ENCODE measurements around the gene CCDC74B.
"Not testable (repeated sequence)": the region's sequence is repeated elsewhere in the genome, so short reads cannot be mapped to it uniquely, and the experiment has no call there.

CCDC74B gene

GRCh38 chr2:130157825-130158514 is 13.1 kb upstream of the CCDC74B start:
- H3K4me1 Mint-ChIP-seq (ENCODE audit: low read depth); H3K36me3 Mint-ChIP-seq (ENCODE audit: low read depth); H3K27me3 Mint-ChIP-seq (ENCODE audit: low read depth); H3K4me3 Mint-ChIP-seq; H3K9me3 Mint-ChIP-seq: not testable (repeated sequence)
- H3K27ac Mint-ChIP-seq: peak overlapping the region; percentile 76

- not testable (repeated sequence) for H3K27ac Mint-ChIP-seq; H3K4me1 Mint-ChIP-seq (ENCODE audit: low read depth); H3K27me3 Mint-ChIP-seq (ENCODE audit: low read depth); H3K9me3 Mint-ChIP-seq; H3K4me3 Mint-ChIP-seq
- H3K36me3 Mint-ChIP-seq (ENCODE audit: low read depth): peaks cover 11% of the 10 kb centered on the region
These were observed 12.4 kb upstream of the CCDC74B start for GRCh38 chr2:130157354-130157753.

- Mint-ChIP-seq H3K27me3 (ENCODE audit: low read depth) (no peaks in the 10 kb centered on the region), H3K9me3 (no peaks in the 10 kb centered on the region), H3K27ac (no peak overlapping the region), H3K4me3 (no peak overlapping the region), H3K4me1 (ENCODE audit: low read depth) (peaks cover 7% of the 10 kb centered on the region), H3K36me3 (ENCODE audit: low read depth) (peaks cover 12% of the 10 kb centered on the region)
These were observed 11.7 kb upstream of the CCDC74B start for GRCh38 chr2:130156624-130157004.

GRCh38 chr2:130155956-130156623 is 11.2 kb upstream of the CCDC74B start:
- not testable (repeated sequence) for H3K27ac Mint-ChIP-seq; H3K4me1 Mint-ChIP-seq (ENCODE audit: low read depth); H3K27me3 Mint-ChIP-seq (ENCODE audit: low read depth); H3K9me3 Mint-ChIP-seq; H3K4me3 Mint-ChIP-seq
- peaks cover 11% of the 10 kb centered on the region for H3K36me3 Mint-ChIP-seq (ENCODE audit: low read depth)

GRCh38 chr2:130154773-130155765 is 10.2 kb upstream of the CCDC74B start:
- H3K36me3 Mint-ChIP-seq (ENCODE audit: low read depth): peaks cover 8% of the 10 kb centered on the region
- peaks cover 7% of the 10 kb centered on the region for H3K4me1 Mint-ChIP-seq (ENCODE audit: low read depth)
- H3K27me3 Mint-ChIP-seq (ENCODE audit: low read depth): no peaks in the 10 kb centered on the region
- H3K9me3 Mint-ChIP-seq: no peaks in the 10 kb centered on the region
- no peak overlapping the region for H3K4me3 Mint-ChIP-seq
- H3K27ac Mint-ChIP-seq: no peak overlapping the region

- H3K36me3 Mint-ChIP-seq (ENCODE audit: low read depth); H3K27me3 Mint-ChIP-seq (ENCODE audit: low read depth); H3K4me1 Mint-ChIP-seq (ENCODE audit: low read depth); H3K9me3 Mint-ChIP-seq; H3K4me3 Mint-ChIP-seq; H3K27ac Mint-ChIP-seq: not testable (repeated sequence)
These were observed 9.5 kb upstream of the CCDC74B start for GRCh38 chr2:130154423-130154770.

- H3K27ac Mint-ChIP-seq; H3K27me3 Mint-ChIP-seq (ENCODE audit: low read depth); H3K4me3 Mint-ChIP-seq; H3K4me1 Mint-ChIP-seq (ENCODE audit: low read depth); H3K36me3 Mint-ChIP-seq (ENCODE audit: low read depth); H3K9me3 Mint-ChIP-seq: not testable (repeated sequence)
These were observed 9.0 kb upstream of the CCDC74B start for GRCh38 chr2:130153721-130154422.

- H3K27ac Mint-ChIP-seq: no peak overlapping the region
- peaks cover 8% of the 10 kb centered on the region for H3K36me3 Mint-ChIP-seq (ENCODE audit: low read depth)
- H3K9me3 Mint-ChIP-seq: no peaks in the 10 kb centered on the region
These were observed 8.1 kb upstream of the CCDC74B start for GRCh38 chr2:130152816-130153595.

GRCh38 chr2:130152136-130152815 is 7.4 kb upstream of the CCDC74B start:
- not testable (repeated sequence) for H3K27me3 Mint-ChIP-seq (ENCODE audit: low read depth); H3K36me3 Mint-ChIP-seq (ENCODE audit: low read depth); H3K4me1 Mint-ChIP-seq (ENCODE audit: low read depth); H3K9me3 Mint-ChIP-seq; H3K27ac Mint-ChIP-seq; H3K4me3 Mint-ChIP-seq

More at GRCh38 chr2:130152816-130153595, 8.1 kb upstream of the CCDC74B start:
- no peaks in the 10 kb centered on the region for H3K27me3 Mint-ChIP-seq (ENCODE audit: low read depth)
- no peak overlapping the region for H3K4me3 Mint-ChIP-seq
- peaks cover 6% of the 10 kb centered on the region for H3K4me1 Mint-ChIP-seq (ENCODE audit: low read depth)

GRCh38 chr2:130151145-130151512 is 6.2 kb upstream of the CCDC74B start:
- H3K4me3 Mint-ChIP-seq; H3K27ac Mint-ChIP-seq; H3K4me1 Mint-ChIP-seq (ENCODE audit: low read depth); H3K9me3 Mint-ChIP-seq; H3K27me3 Mint-ChIP-seq (ENCODE audit: low read depth); H3K36me3 Mint-ChIP-seq (ENCODE audit: low read depth): not testable (repeated sequence)

- peaks cover 8% of the 10 kb centered on the region for H3K36me3 Mint-ChIP-seq (ENCODE audit: low read depth)
- no peak overlapping the region for H3K4me3 Mint-ChIP-seq
- no peaks in the 10 kb centered on the region for H3K9me3 Mint-ChIP-seq
- H3K27me3 Mint-ChIP-seq (ENCODE audit: low read depth): peaks cover 4% of the 10 kb centered on the region
- peaks cover 4% of the 10 kb centered on the region for H3K4me1 Mint-ChIP-seq (ENCODE audit: low read depth)
- no peak overlapping the region for H3K27ac Mint-ChIP-seq
These were observed 5.6 kb upstream of the CCDC74B start for GRCh38 chr2:130150181-130151144.

GRCh38 chr2:130148515-130148914 is 3.6 kb upstream of the CCDC74B start:
- H3K4me3 Mint-ChIP-seq; H3K4me1 Mint-ChIP-seq (ENCODE audit: low read depth); H3K36me3 Mint-ChIP-seq (ENCODE audit: low read depth); H3K27me3 Mint-ChIP-seq (ENCODE audit: low read depth); H3K9me3 Mint-ChIP-seq; H3K27ac Mint-ChIP-seq: not testable (repeated sequence)
